Measurements from ENCODE around the gene ZBTB47.

Gene ZBTB47

GRCh38 chr3:42652251-42652610 is 1.3 kb upstream of the ZBTB47 start:
- H2AFZ ChIP-seq (ENCODE audit: low read depth) = no peak overlapping the region
- no peak overlapping the region for H3K4me3 ChIP-seq (IDR thresholded peaks at IDR 0.05; ENCODE audit: insufficient read depth, low read depth, low read length)
- H3K79me2 ChIP-seq (ENCODE audit: insufficient read depth, low read depth) = no peaks in the 10 kb centered on the region
- H3K4me1 ChIP-seq (ENCODE audit: low read depth, poor library complexity, severe bottlenecking) = no peaks in the 10 kb centered on the region
- TF ChIP-seq, protein P1, sequence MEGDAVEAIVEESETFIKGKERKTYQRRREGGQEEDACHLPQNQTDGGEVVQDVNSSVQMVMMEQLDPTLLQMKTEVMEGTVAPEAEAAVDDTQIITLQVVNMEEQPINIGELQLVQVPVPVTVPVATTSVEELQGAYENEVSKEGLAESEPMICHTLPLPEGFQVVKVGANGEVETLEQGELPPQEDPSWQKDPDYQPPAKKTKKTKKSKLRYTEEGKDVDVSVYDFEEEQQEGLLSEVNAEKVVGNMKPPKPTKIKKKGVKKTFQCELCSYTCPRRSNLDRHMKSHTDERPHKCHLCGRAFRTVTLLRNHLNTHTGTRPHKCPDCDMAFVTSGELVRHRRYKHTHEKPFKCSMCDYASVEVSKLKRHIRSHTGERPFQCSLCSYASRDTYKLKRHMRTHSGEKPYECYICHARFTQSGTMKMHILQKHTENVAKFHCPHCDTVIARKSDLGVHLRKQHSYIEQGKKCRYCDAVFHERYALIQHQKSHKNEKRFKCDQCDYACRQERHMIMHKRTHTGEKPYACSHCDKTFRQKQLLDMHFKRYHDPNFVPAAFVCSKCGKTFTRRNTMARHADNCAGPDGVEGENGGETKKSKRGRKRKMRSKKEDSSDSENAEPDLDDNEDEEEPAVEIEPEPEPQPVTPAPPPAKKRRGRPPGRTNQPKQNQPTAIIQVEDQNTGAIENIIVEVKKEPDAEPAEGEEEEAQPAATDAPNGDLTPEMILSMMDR (conservative IDR thresholded peaks at IDR 0.05; ENCODE audit: low read depth, low read length) = no peak
- no peaks in the 10 kb centered on the region for H3K36me3 ChIP-seq (ENCODE audit: insufficient read depth)
- H3K27ac ChIP-seq = no peak overlapping the region
- H4K20me1 ChIP-seq (ENCODE audit: insufficient read depth) = no peaks in the 10 kb centered on the region
- H3K27me3 ChIP-seq (ENCODE audit: insufficient read depth, low read depth) = no peaks in the 10 kb centered on the region
- H3K4me2 ChIP-seq = no peak overlapping the region
- no peak overlapping the region for H3K9ac ChIP-seq

GRCh38 chr3:42652611-42653302 is 740 bp upstream of the ZBTB47 start:
- Histone ChIP-seq H3K27me3 (ENCODE audit: insufficient read depth, low read depth) (no peaks in the 10 kb centered on the region), H3K36me3 (ENCODE audit: insufficient read depth) (no peaks in the 10 kb centered on the region), H3K9ac (no peak overlapping the region), H3K4me2 (no peak overlapping the region), H3K4me1 (ENCODE audit: low read depth, poor library complexity, severe bottlenecking) (no peaks in the 10 kb centered on the region), H3K79me2 (ENCODE audit: insufficient read depth, low read depth) (no peaks in the 10 kb centered on the region), H4K20me1 (ENCODE audit: insufficient read depth) (no peaks in the 10 kb centered on the region), H2AFZ (ENCODE audit: low read depth) (no peak overlapping the region), H3K27ac (no peak overlapping the region), H3K4me3 (IDR thresholded peaks at IDR 0.05; ENCODE audit: insufficient read depth, low read depth, low read length) (no peak overlapping the region)
- TF ChIP-seq, protein P1 (conservative IDR thresholded peaks at IDR 0.05; ENCODE audit: low read depth, low read length) = no peak

DNA sequence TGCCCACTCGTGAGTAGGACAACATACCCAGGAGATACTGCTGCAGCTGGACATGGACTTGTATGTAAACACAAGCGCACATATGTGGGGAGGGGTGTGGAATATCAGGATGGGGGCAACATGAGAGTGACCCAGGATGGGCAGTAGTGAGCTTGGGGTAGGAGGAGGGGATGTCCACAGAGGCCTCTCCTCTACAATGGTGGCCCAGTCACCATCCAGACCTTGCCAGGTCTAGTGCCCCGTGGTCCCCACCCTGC is 266 bp upstream of the ZBTB47 start:
- no peaks in the 10 kb centered on the region for H4K20me1 ChIP-seq (ENCODE audit: insufficient read depth)
- H3K27me3 ChIP-seq (ENCODE audit: insufficient read depth, low read depth) = no peaks in the 10 kb centered on the region
- H3K4me2 ChIP-seq = no peak overlapping the region
- no peaks in the 10 kb centered on the region for H3K4me1 ChIP-seq (ENCODE audit: low read depth, poor library complexity, severe bottlenecking)
- H3K79me2 ChIP-seq (ENCODE audit: insufficient read depth, low read depth) = no peaks in the 10 kb centered on the region
- no peak overlapping the region for H2AFZ ChIP-seq (ENCODE audit: low read depth)
- TF ChIP-seq, protein P1 (conservative IDR thresholded peaks at IDR 0.05; ENCODE audit: low read depth, low read length) = no peak
- H3K27ac ChIP-seq = no peak overlapping the region
- no peaks in the 10 kb centered on the region for H3K36me3 ChIP-seq (ENCODE audit: insufficient read depth)
- no peak overlapping the region for H3K4me3 ChIP-seq (IDR thresholded peaks at IDR 0.05; ENCODE audit: insufficient read depth, low read depth, low read length)
- no peak overlapping the region for H3K9ac ChIP-seq

DNA sequence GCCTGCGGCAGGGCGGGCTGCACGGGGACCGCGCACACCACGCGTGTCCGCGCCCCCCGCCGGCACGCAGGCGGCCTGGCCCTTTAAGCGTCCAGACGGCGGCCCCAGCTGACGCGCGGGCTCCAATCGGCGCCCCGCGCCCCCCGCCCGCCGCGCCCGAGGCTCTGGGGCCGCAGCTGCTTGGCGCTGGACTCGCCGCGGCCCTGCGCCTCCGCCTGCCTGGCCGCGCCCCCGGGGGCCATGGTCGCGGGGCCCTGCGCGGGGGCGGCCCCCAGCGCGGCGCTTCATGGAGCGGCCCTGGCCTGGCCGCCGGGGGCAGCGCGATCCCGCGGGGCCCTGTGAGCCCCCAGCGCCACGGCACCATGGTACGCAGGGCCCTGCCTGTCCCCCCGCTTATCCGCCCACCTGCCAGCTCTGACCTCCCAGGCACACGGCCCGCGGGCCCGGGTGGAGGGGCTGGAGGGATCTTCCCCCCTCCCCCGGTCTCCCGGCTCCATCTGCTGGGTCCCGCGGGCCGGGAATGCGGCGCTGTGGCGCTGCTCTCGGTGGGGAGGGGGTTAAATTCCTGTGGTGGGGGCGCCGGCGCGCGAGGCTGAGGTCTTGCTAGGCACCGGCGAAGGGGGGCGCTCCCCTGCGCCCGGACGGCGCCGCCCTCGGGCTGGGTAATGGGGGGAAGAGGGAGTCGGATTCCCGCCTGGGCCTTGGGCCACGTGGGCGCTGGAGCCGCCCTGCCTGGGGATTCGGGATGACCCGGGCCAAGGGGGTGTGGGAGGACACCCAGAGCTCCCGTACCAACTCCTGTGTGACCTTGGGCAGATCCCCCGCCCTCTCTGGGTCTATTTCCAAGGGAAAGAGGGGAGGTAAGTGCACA is 1.1 kb downstream of the ZBTB47 start:
- TF ChIP-seq, protein P1 (conservative IDR thresholded peaks at IDR 0.05; ENCODE audit: low read depth, low read length) = no peak
- H3K27me3 ChIP-seq (ENCODE audit: insufficient read depth, low read depth) = no peaks in the 10 kb centered on the region
- no peaks in the 10 kb centered on the region for H4K20me1 ChIP-seq (ENCODE audit: insufficient read depth)
- H3K4me3 ChIP-seq (IDR thresholded peaks at IDR 0.05; ENCODE audit: insufficient read depth, low read depth, low read length) = no peak overlapping the region
- H3K79me2 ChIP-seq (ENCODE audit: insufficient read depth, low read depth) = no peaks in the 10 kb centered on the region
- H3K4me1 ChIP-seq (ENCODE audit: low read depth, poor library complexity, severe bottlenecking) = no peaks in the 10 kb centered on the region
- no peak overlapping the region for H3K9ac ChIP-seq
- no peak overlapping the region for H3K27ac ChIP-seq
- no peaks in the 10 kb centered on the region for H3K36me3 ChIP-seq (ENCODE audit: insufficient read depth)
- no peak overlapping the region for H3K4me2 ChIP-seq
- H2AFZ ChIP-seq (ENCODE audit: low read depth) = no peak overlapping the region; the same call in 1 of the 2 replicates
